ENCODE results near the gene NAP1L1.

DNA sequence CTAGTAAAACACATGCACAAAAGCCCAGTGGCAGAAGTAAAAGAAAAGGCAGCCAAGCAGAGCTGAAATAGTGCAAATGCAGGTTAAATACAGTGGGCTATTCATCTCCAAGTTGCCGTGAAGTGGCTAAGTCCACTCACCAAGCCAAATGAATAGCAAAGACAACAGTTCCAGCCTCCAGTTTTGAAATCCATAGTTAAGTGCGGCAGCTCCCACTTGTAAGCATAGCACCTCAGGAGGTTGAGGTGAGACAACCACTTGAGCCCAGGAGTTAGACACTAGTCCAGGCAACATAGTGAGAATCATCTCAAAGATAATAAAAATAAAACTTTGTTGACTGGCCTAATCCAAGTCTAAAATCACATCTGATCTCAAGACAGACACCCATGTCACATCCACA, 43.1 kb downstream of the NAP1L1 start:
- TF ChIP-seq, protein P1, sequence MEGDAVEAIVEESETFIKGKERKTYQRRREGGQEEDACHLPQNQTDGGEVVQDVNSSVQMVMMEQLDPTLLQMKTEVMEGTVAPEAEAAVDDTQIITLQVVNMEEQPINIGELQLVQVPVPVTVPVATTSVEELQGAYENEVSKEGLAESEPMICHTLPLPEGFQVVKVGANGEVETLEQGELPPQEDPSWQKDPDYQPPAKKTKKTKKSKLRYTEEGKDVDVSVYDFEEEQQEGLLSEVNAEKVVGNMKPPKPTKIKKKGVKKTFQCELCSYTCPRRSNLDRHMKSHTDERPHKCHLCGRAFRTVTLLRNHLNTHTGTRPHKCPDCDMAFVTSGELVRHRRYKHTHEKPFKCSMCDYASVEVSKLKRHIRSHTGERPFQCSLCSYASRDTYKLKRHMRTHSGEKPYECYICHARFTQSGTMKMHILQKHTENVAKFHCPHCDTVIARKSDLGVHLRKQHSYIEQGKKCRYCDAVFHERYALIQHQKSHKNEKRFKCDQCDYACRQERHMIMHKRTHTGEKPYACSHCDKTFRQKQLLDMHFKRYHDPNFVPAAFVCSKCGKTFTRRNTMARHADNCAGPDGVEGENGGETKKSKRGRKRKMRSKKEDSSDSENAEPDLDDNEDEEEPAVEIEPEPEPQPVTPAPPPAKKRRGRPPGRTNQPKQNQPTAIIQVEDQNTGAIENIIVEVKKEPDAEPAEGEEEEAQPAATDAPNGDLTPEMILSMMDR (IDR thresholded peaks at IDR 0.05; ENCODE audit: low read length): no peak
- TF ChIP-seq EZH2phosphoT487 (IDR thresholded peaks at IDR 0.05; ENCODE audit: low read length) (no peak), EZH2 (optimal IDR thresholded peaks at IDR 0.05; ENCODE audit: low read depth, low read length) (no peak)
